Measurements from ENCODE around the gene DGKD. TPM values are rescaled to one million over a fixed set of nuclear protein-coding genes. Genes with fewer than 3 reads are reported as not detected.

Gene DGKD
- total RNA-seq, 1 donor from 2014 or later, result 17.7 TPM

GRCh38 chr2:233365861-233366520 is 11.7 kb downstream of the DGKD start:
- Histone ChIP-seq H3K36me3 (ENCODE audit: insufficient read depth, low read length) (peaks cover 5% of the 10 kb centered on the region), H4K20me1 (ENCODE audit: insufficient read depth, low read length) (peaks cover 30% of the 10 kb centered on the region), H2AFZ (ENCODE audit: low read depth, low read length) (no peak overlapping the region), H3K79me2 (ENCODE audit: insufficient read depth, low read length) (peaks cover 28% of the 10 kb centered on the region), H3K4me2 (ENCODE audit: low read length) (no peak overlapping the region), H3K9me3 (ENCODE audit: insufficient read depth, low read depth, low read length) (no peaks in the 10 kb centered on the region), H3K9ac (ENCODE audit: low read length) (no peak overlapping the region), H3K27ac (ENCODE audit: low read depth, low read length) (no peak overlapping the region), H3K4me3 (ENCODE audit: insufficient read depth, low read depth, low read length) (no peak overlapping the region), H3K4me1 (ENCODE audit: insufficient read depth, low read length) (no peaks in the 10 kb centered on the region), H3K27me3 (ENCODE audit: insufficient read depth, low read length) (no peaks in the 10 kb centered on the region)
- H3K27me3 Mint-ChIP-seq (ENCODE audit: low read depth, unreplicated experiment), result no peaks in the 10 kb centered on the region
- TF ChIP-seq EZH2 (IDR thresholded peaks at IDR 0.05; ENCODE audit: insufficient read depth, low read length), result no peak
- no peak for TF ChIP-seq CTCF (IDR thresholded peaks at IDR 0.05; ENCODE audit: insufficient read depth, low read depth, low read length)
- FAIRE-seq (no peak), DNase-seq (ENCODE audit: low read depth) (no peak)
- H3K4me3 Mint-ChIP-seq (ENCODE audit: unreplicated experiment), result no peak overlapping the region
- no peak overlapping the region for H3K27ac Mint-ChIP-seq (ENCODE audit: unreplicated experiment)
- peaks cover 2% of the 10 kb centered on the region for H3K4me1 Mint-ChIP-seq (ENCODE audit: low read depth, unreplicated experiment)
- H3K36me3 Mint-ChIP-seq (ENCODE audit: low read depth, unreplicated experiment), result no peaks in the 10 kb centered on the region
- H3K9me3 Mint-ChIP-seq (ENCODE audit: unreplicated experiment), result peaks cover 2% of the 10 kb centered on the region

- TF ChIP-seq EZH2 (IDR thresholded peaks at IDR 0.05; ENCODE audit: insufficient read depth, low read length) (no peak), CTCF (IDR thresholded peaks at IDR 0.05; ENCODE audit: insufficient read depth, low read depth, low read length) (no peak)
- Mint-ChIP-seq H3K4me1 (ENCODE audit: low read depth, unreplicated experiment) (peaks cover 2% of the 10 kb centered on the region), H3K27me3 (ENCODE audit: low read depth, unreplicated experiment) (no peaks in the 10 kb centered on the region), H3K4me3 (ENCODE audit: unreplicated experiment) (no peak overlapping the region), H3K9me3 (ENCODE audit: unreplicated experiment) (peaks cover 2% of the 10 kb centered on the region), H3K27ac (ENCODE audit: unreplicated experiment) (no peak overlapping the region), H3K36me3 (ENCODE audit: low read depth, unreplicated experiment) (no peaks in the 10 kb centered on the region)
- no peak for DNase-seq (ENCODE audit: low read depth)
- H3K9me3 ChIP-seq (ENCODE audit: insufficient read depth, low read depth, low read length), result no peaks in the 10 kb centered on the region
- H3K4me3 ChIP-seq (ENCODE audit: insufficient read depth, low read depth, low read length), result no peak overlapping the region
- no peak overlapping the region for H3K9ac ChIP-seq (ENCODE audit: low read length)
- no peak overlapping the region for H2AFZ ChIP-seq (ENCODE audit: low read depth, low read length)
- FAIRE-seq, result no peak
- peaks cover 19% of the 10 kb centered on the region for H3K79me2 ChIP-seq (ENCODE audit: insufficient read depth, low read length)
- no peaks in the 10 kb centered on the region for H3K27me3 ChIP-seq (ENCODE audit: insufficient read depth, low read length)
- H3K4me1 ChIP-seq (ENCODE audit: insufficient read depth, low read length), result no peaks in the 10 kb centered on the region
- no peak overlapping the region for H3K27ac ChIP-seq (ENCODE audit: low read depth, low read length)
- peaks cover 5% of the 10 kb centered on the region for H3K36me3 ChIP-seq (ENCODE audit: insufficient read depth, low read length)
- H4K20me1 ChIP-seq (ENCODE audit: insufficient read depth, low read length), result peaks cover 30% of the 10 kb centered on the region
- no peak overlapping the region for H3K4me2 ChIP-seq (ENCODE audit: low read length)
These were observed 13.3 kb downstream of the DGKD start for GRCh38 chr2:233367586-233367985.

- peaks cover 16% of the 10 kb centered on the region for H3K79me2 ChIP-seq (ENCODE audit: insufficient read depth, low read length)
- no peaks in the 10 kb centered on the region for H3K27me3 Mint-ChIP-seq (ENCODE audit: low read depth, unreplicated experiment)
- H3K27ac ChIP-seq (ENCODE audit: low read depth, low read length), result no peak overlapping the region
- H3K4me3 Mint-ChIP-seq (ENCODE audit: unreplicated experiment), result no peak overlapping the region
- H3K36me3 Mint-ChIP-seq (ENCODE audit: low read depth, unreplicated experiment), result no peaks in the 10 kb centered on the region
- H3K4me3 ChIP-seq (ENCODE audit: insufficient read depth, low read depth, low read length), result no peak overlapping the region
- H3K9ac ChIP-seq (ENCODE audit: low read length), result no peak overlapping the region
- peaks cover 2% of the 10 kb centered on the region for H3K4me1 Mint-ChIP-seq (ENCODE audit: low read depth, unreplicated experiment)
- FAIRE-seq (no peak), DNase-seq (ENCODE audit: low read depth) (no peak)
- H3K9me3 Mint-ChIP-seq (ENCODE audit: unreplicated experiment), result peaks cover under 1% of the 10 kb centered on the region
- H3K9me3 ChIP-seq (ENCODE audit: insufficient read depth, low read depth, low read length), result no peaks in the 10 kb centered on the region
- peaks cover under 1% of the 10 kb centered on the region for H3K36me3 ChIP-seq (ENCODE audit: insufficient read depth, low read length)
- H3K4me2 ChIP-seq (ENCODE audit: low read length), result no peak overlapping the region
- no peaks in the 10 kb centered on the region for H3K27me3 ChIP-seq (ENCODE audit: insufficient read depth, low read length)
- no peak overlapping the region for H2AFZ ChIP-seq (ENCODE audit: low read depth, low read length)
- peaks cover 31% of the 10 kb centered on the region for H4K20me1 ChIP-seq (ENCODE audit: insufficient read depth, low read length)
- no peaks in the 10 kb centered on the region for H3K4me1 ChIP-seq (ENCODE audit: insufficient read depth, low read length)
- H3K27ac Mint-ChIP-seq (ENCODE audit: unreplicated experiment), result no peak overlapping the region
- TF ChIP-seq EZH2 (IDR thresholded peaks at IDR 0.05; ENCODE audit: insufficient read depth, low read length), result no peak
- no peak for TF ChIP-seq CTCF (IDR thresholded peaks at IDR 0.05; ENCODE audit: insufficient read depth, low read depth, low read length)
These were observed 14.5 kb downstream of the DGKD start for GRCh38 chr2:233368756-233369155.
